HG03442 (cell line): ENCODE measurements around the gene RAPGEF4.

Experiments used
- ATAC-seq: cut with Tn5 transposase; IDR thresholded peaks from one replicate; pipeline ENCODE4 v1.9.1; 2021; ENCODE audit warnings: mild to moderate bottlenecking, moderate library complexity; ENCODE audit not compliant: unreplicated experiment

Gene RAPGEF4

GRCh38 chr2:172993931-172994717, 258.5 kb downstream of the RAPGEF4 start:
- no peak for ATAC-seq

GRCh38 chr2:172994864-172995263, 259.2 kb downstream of the RAPGEF4 start:
- ATAC-seq = no peak

- ATAC-seq = no peak
These were observed 259.9 kb downstream of the RAPGEF4 start for GRCh38 chr2:172995323-172996244.

- no peak for ATAC-seq
These were observed 260.8 kb downstream of the RAPGEF4 start for GRCh38 chr2:172996387-172996961.

- no peak for ATAC-seq
These were observed 261.4 kb downstream of the RAPGEF4 start for GRCh38 chr2:172997031-172997430.

- no peak for ATAC-seq
These were observed 263.1 kb downstream of the RAPGEF4 start for GRCh38 chr2:172998547-172999272.

GRCh38 chr2:172999641-173000386, 264.2 kb downstream of the RAPGEF4 start:
- ATAC-seq = no peak

- no peak for ATAC-seq
These were observed 266.3 kb downstream of the RAPGEF4 start for GRCh38 chr2:173001664-173002604.

- ATAC-seq = no peak
These were observed 267.3 kb downstream of the RAPGEF4 start for GRCh38 chr2:173002751-173003541.

GRCh38 chr2:173008786-173009185, 273.1 kb downstream of the RAPGEF4 start:
- ATAC-seq = no peak

- no peak for ATAC-seq
These were observed 274.6 kb downstream of the RAPGEF4 start for GRCh38 chr2:173010233-173010632.

- no peak for ATAC-seq
These were observed 280.8 kb downstream of the RAPGEF4 start for GRCh38 chr2:173016451-173016850.

GRCh38 chr2:173017646-173018420, 282.2 kb downstream of the RAPGEF4 start:
- no peak for ATAC-seq

- ATAC-seq = no peak
These were observed 284.1 kb downstream of the RAPGEF4 start for GRCh38 chr2:173019755-173020154.

GRCh38 chr2:173021939-173022371, 286.3 kb downstream of the RAPGEF4 start:
- ATAC-seq = no peak

GRCh38 chr2:173023718-173024117, 288.1 kb downstream of the RAPGEF4 start:
- ATAC-seq = no peak

- ATAC-seq = no peak
These were observed 290.8 kb downstream of the RAPGEF4 start for GRCh38 chr2:173026479-173026878.
